ENCODE measurements around the gene GSG1L2.

Gene GSG1L2

DNA sequence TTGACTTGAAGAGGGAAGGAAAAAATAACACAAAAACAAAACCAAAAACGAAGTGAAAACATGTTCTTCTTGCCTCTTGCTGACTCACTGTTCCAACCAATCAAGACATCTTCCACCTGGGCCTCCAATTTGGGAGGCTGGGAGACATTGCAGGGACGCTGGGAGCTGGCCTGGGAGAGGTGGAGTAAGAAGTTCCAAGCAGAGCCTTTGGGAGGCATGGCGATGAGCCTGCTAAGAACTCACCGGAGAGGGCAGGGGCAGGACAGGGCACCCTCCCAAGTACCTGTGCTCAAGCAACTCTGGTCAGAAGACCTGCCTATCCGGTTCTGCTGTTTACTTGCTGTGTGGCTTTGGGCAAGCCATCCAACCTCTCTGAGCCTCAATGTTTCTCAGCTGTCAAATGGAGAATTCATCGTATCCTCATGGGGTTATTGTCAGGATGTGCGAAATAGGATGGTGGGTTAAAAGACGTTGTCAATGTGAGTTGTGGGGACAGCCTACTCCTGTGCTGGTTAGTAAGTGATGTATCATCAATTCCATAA lies 3.0 kb upstream of the GSG1L2 start:
- no peak for DNase-seq (ENCODE audit: low read depth in 2 of 2)

- DNase-seq (ENCODE audit: low read depth in 2 of 2), result no peak
Measured at GRCh38 chr17:9824094-9824493, 2.2 kb upstream of the GSG1L2 start.

- DNase-seq (ENCODE audit: low read depth in 2 of 2), result no peak
Measured at GRCh38 chr17:9820448-9820847, 1.4 kb downstream of the GSG1L2 start.

- DNase-seq (ENCODE audit: low read depth in 2 of 2), result no peak
Measured at GRCh38 chr17:9818760-9819159, 3.1 kb downstream of the GSG1L2 start.

GRCh38 chr17:9817086-9817485 lies 4.8 kb downstream of the GSG1L2 start:
- no peak for DNase-seq (ENCODE audit: low read depth in 2 of 2)

GRCh38 chr17:9816472-9816871 lies 5.4 kb downstream of the GSG1L2 start:
- DNase-seq (ENCODE audit: low read depth in 2 of 2), result no peak

GRCh38 chr17:9814337-9814945 lies 7.4 kb downstream of the GSG1L2 start:
- no peak for DNase-seq (ENCODE audit: low read depth in 2 of 2)

DNA sequence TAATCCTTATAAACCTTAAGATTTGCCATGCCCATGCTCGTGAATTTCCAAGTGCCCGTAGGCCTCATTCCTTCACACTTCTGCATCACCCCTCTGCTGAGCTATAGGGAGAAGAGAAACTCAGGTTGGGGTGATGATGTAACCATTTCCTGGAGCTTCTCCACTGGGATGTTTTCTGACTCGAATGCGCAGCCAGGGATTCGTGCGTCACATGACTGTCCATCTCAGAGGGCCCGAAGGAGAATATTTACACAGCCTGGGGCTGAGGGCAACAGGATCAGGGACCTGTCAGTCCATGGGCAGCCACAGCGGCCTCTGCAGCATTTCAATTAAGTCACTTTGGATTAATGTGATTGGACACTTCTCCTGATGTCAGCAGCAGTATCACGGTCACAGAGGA lies 8.7 kb downstream of the GSG1L2 start:
- DNase-seq (ENCODE audit: low read depth in 2 of 2), result no peak

- DNase-seq (ENCODE audit: low read depth in 2 of 2), result no peak
Measured at GRCh38 chr17:9811537-9811936, 10.3 kb downstream of the GSG1L2 start.

DNA sequence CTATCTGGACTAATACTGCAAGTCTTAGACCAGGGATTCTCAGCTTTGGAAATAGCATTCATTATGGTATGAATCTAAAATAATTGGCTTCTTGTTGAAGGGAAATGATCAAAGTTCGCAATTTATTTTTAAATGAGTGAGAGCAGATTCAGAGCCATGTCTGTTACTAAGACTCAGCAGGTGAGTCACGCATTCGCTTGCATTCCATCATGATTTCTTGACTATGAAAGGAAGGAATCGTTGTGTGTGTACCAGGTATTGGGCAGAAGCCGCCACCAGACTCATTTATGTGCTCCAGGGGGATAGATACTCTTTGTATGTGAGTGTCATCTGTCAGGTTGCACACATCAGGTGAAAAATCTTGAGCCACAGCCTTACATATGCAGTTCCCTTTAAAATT lies 10.8 kb downstream of the GSG1L2 start:
- DNase-seq (ENCODE audit: low read depth in 2 of 2), result no peak

- DNase-seq (ENCODE audit: low read depth in 2 of 2), result no peak
Measured at GRCh38 chr17:9810100-9810949, 11.6 kb downstream of the GSG1L2 start.

- no peak for DNase-seq (ENCODE audit: low read depth in 2 of 2)
Measured at GRCh38 chr17:9809409-9809808, 12.5 kb downstream of the GSG1L2 start.

DNA sequence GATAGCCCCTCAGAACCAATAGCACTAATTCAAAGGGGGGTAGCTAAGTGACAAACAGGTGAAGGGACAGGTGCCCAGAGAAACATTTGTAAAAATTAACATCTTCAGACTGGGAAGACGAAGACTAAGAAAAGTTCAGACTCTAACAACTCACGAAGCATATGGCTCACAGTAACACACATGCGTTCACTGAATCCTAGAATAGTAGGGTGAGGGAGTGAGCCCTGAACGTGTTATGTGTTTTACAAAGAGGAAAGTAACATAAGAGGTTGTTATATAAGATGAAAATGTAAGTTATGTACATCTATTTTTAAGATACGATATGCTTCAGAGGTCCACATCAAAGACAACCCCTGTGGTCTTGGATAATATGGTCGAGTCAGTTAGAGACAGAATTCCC lies 15.2 kb downstream of the GSG1L2 start:
- no peak for DNase-seq (ENCODE audit: low read depth in 2 of 2)

DNA sequence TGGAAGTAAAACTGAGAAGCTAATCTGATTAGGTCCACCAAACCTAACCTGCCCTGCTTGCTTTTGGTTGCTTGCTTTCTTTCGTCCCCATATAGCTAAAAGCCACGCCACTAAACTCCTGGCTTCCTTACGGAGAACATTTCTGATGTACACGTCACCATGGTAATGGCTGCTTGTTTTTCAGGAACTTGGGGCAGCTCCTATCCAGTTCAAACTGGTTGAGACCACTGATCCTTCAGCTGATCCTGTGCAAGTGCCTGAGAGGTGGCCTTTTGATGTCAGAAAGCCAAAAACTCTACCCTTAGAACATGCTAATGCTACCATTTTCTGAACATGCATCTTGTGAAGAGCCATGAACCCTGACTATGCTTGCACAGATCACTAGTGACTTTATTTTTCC lies 16.1 kb downstream of the GSG1L2 start:
- no peak for DNase-seq (ENCODE audit: low read depth in 2 of 2)

DNA sequence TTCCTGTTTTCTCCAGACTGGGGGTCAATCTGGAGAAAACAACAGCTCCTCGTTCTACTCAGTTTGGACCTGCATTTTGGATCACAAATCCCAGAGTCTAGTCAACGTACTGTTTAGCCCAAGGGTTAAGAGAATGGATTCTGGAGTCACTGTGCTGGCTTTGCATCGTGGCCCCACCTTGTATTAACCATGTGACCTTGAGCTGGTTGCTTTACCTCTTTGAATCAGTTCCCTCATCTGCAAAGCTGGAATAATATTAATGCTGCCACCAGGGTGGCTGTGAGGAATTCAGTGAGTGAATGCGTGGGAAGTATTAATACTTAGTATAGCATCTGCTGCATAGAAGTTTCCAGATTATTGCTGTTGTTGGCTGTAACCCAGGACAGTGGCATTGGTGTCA lies 19.2 kb downstream of the GSG1L2 start:
- DNase-seq (ENCODE audit: low read depth in 2 of 2), result no peak

- no peak for DNase-seq (ENCODE audit: low read depth in 2 of 2)
Measured at GRCh38 chr17:9802294-9802693, 19.6 kb downstream of the GSG1L2 start.

DNA sequence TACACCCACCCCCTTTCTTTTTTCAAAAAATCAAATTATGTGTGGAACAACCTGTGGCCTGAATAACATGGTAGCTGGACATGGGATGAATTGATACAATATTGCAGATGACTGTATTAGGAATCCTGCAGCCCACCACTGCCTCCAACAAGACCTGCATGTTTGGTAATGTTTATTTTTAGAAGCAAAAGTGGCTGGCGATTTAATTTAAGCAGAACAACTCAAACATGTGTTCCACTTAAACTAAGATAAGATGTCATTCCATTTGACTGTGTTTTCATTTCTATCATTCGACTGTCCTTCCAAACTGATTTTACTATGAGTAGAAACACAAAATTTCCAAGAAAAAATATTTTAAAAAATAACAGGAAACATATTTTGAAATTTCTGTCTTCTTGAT lies 20.4 kb downstream of the GSG1L2 start:
- no peak for DNase-seq (ENCODE audit: low read depth in 2 of 2)

DNA sequence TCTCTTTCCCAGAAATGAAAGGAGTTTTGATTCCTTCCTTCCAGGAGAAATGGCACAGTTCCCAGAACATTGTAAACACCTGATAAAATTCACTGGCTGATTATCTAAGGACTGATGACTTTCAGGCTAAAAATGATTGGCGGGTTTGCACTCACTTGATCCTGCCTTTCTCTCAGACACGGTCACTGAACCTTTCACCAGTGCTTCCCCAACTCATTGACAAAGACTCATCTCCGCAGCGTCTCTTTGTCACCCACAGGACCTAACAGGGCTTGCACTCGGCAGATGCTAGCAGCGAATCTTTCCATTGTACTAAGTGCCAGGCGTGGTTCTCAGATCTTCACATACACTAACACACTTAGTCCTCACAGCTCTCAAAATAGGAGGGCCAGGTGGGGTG lies 23.2 kb downstream of the GSG1L2 start:
- no peak for DNase-seq (ENCODE audit: low read depth in 2 of 2)

DNA sequence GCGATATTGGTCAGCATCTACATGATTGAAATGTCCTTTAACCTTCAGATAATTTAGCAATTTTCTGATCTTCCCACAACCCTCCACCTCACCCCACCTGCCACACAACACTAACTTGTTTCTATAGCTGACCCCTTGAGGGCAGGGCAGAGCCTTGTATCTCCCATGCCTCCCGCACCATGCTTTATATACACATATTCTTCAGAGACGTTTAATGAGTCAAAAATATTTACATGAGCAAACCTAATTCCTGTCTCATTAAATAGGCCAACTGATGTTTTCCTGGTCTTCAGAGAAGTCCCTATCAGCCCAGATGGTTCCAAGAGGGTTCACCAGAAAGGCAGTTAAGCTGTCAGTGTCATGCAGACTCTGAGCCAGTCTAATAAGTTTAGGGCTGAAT lies 23.9 kb downstream of the GSG1L2 start:
- DNase-seq (ENCODE audit: low read depth in 2 of 2), result no peak

- DNase-seq (ENCODE audit: low read depth in 2 of 2), result no peak
Measured at GRCh38 chr17:9792181-9792840, 29.6 kb downstream of the GSG1L2 start.

- no peak for DNase-seq (ENCODE audit: low read depth in 2 of 2)
Measured at GRCh38 chr17:9790889-9791876, 30.7 kb downstream of the GSG1L2 start, which contains the start of gene DHRS7C. TSS of gene DHRS7C (minus strand) at chr17:9791592. CDS start at chr17:9791284, 308 bp downstream.

Measured in fibroblast of skin of left biceps (primary cell).